Neutrophil (primary cell): ENCODE results near the gene LMCD1.

Source experiments
- H3K27ac ChIP-seq: fragments of 200-600 bp; sonication (generic); 2 replicates; pipeline ENCODE4 v1.5.1; 2016; ENCODE audit warnings: mild to moderate bottlenecking, moderate library complexity
- H3K27me3 ChIP-seq: fragments of 200-600 bp; sonication (generic); 2 replicates; pipeline ENCODE4 v1.6.0; 2016; ENCODE audit warnings: mild to moderate bottlenecking
- H3K36me3 ChIP-seq: fragments of 200-600 bp; sonication (generic); 2 replicates; pipeline ENCODE4 v1.5.1; 2017
- H3K4me1 ChIP-seq, 2 experiments: fragments of 200-600 bp in 1 of 2; sonication (generic) in 1 of 2; 1 replicate in 1 of 2; 2 replicates in 1 of 2; pipeline versions ENCODE4 v1.5.1 to v1.6.1; 2013 to 2016; ENCODE audit warnings: low read depth in 1 of 2, low read length in 1 of 2, mild to moderate bottlenecking in 1 of 2, moderate library complexity in 1 of 2; ENCODE audit not compliant: control insufficient read depth in 1 of 2, insufficient read depth in 1 of 2
- H3K4me3 ChIP-seq, 2 experiments: fragments of 200-600 bp in 1 of 2; sonication (generic) in 1 of 2; 1 replicate in 1 of 2; 2 replicates in 1 of 2; pipeline ENCODE4 v1.5.1; 2013 to 2016; ENCODE audit warnings: low read depth in 1 of 2, low read length in 1 of 2, mild to moderate bottlenecking in 1 of 2, moderate library complexity in 1 of 2
- H3K9me3 ChIP-seq: fragments of 200-600 bp; sonication (generic); 2 replicates; pipeline ENCODE4 v1.5.1; 2016
- CTCF ChIP-seq: fragments of 200-600 bp; sonication (generic); IDR thresholded peaks from 2 replicates; pipeline ENCODE4 v1.5.1; 2016; ENCODE audit warnings: antibody characterized with exemption

LMCD1 gene

GRCh38 chr3:8525893-8526292, 24.3 kb downstream of the LMCD1 start:
- Histone ChIP-seq H3K9me3 (no peaks in the 10 kb centered on the region), H3K27me3 (no peaks in the 10 kb centered on the region), H3K4me1 (no peaks in the 10 kb centered on the region), H3K36me3 (no peaks in the 10 kb centered on the region), H3K4me3 (no peak overlapping the region), H3K27ac (no peak overlapping the region)
- TF ChIP-seq CTCF, result no peak

GRCh38 chr3:8529181-8529637, 27.6 kb downstream of the LMCD1 start:
- H3K27me3 ChIP-seq, result no peaks in the 10 kb centered on the region
- no peaks in the 10 kb centered on the region for H3K36me3 ChIP-seq
- H3K9me3 ChIP-seq, result no peaks in the 10 kb centered on the region
- H3K27ac ChIP-seq, result no peak overlapping the region
- H3K4me1 ChIP-seq, result no peaks in the 10 kb centered on the region
- no peak overlapping the region for H3K4me3 ChIP-seq
- TF ChIP-seq CTCF, result no peak

- no peak for TF ChIP-seq CTCF
- Histone ChIP-seq H3K4me1 (no peaks in the 10 kb centered on the region), H3K36me3 (no peaks in the 10 kb centered on the region)
These were observed 28.3 kb downstream of the LMCD1 start for GRCh38 chr3:8529738-8530525.

GRCh38 chr3:8530581-8530980, 29.0 kb downstream of the LMCD1 start:
- H3K4me3 ChIP-seq, result no peak overlapping the region
- no peaks in the 10 kb centered on the region for H3K36me3 ChIP-seq
- TF ChIP-seq CTCF, result no peak
- no peak overlapping the region for H3K27ac ChIP-seq
- no peaks in the 10 kb centered on the region for H3K9me3 ChIP-seq
- H3K4me1 ChIP-seq, result no peaks in the 10 kb centered on the region
- H3K27me3 ChIP-seq, result no peaks in the 10 kb centered on the region

More at GRCh38 chr3:8529738-8530525, 28.3 kb downstream of the LMCD1 start:
- H3K27me3 ChIP-seq, result no peaks in the 10 kb centered on the region
- H3K9me3 ChIP-seq, result no peaks in the 10 kb centered on the region
- no peak overlapping the region for H3K4me3 ChIP-seq
- H3K27ac ChIP-seq, result no peak overlapping the region

GRCh38 chr3:8532251-8532871, 30.7 kb downstream of the LMCD1 start:
- no peak overlapping the region for H3K27ac ChIP-seq
- H3K4me3 ChIP-seq, result no peak overlapping the region
- no peaks in the 10 kb centered on the region for H3K27me3 ChIP-seq
- H3K9me3 ChIP-seq, result no peaks in the 10 kb centered on the region
- no peak for TF ChIP-seq CTCF
- H3K36me3 ChIP-seq, result no peaks in the 10 kb centered on the region
- H3K4me1 ChIP-seq, result no peaks in the 10 kb centered on the region
